Measurements from ENCODE around the gene TANK. TPM values are rescaled to one million over a fixed set of nuclear protein-coding genes. Genes with fewer than 3 reads are reported as not detected.

Gene TANK
- total and polyA plus RNA-seq, 4 donors: 35.2 to 144 (median 61.0) TPM

GRCh38 chr2:161161074-161161706, 962 bp downstream of the TANK start:
- 9% methylated on average over 13 of the region's 13 CpGs for WGBS, 2 donors

GRCh38 chr2:161163440-161163839, 3.2 kb downstream of the TANK start:
- TF ChIP-seq CTCF (IDR thresholded peaks at IDR 0.05; ENCODE audit: control extremely low read depth, extremely low read depth): no peak
- no peak for ATAC-seq (ENCODE audit: insufficient read depth, low FRiP score)
- no peaks in the 10 kb centered on the region for H3K9me3 ChIP-seq (ENCODE audit: control insufficient read depth in 4 of 4, insufficient read depth in 3 of 4, low read length in 3 of 4)
- peaks cover 5 to 16% (median 12%) of the 10 kb centered on the region in 4 donors for H3K36me3 ChIP-seq (ENCODE audit: control insufficient read depth in 4 of 4, insufficient read depth in 4 of 4, low read length in 4 of 4)
- no peak overlapping the region for H3K27ac ChIP-seq (ENCODE audit: low read depth in 1 of 2, low read length in 1 of 2)
- peaks cover 0 to 14% (median 9%) of the 10 kb centered on the region in 5 donors for H3K4me1 ChIP-seq (ENCODE audit: control insufficient read depth in 5 of 5, insufficient read depth in 5 of 5, low read length in 5 of 5)
- no peak overlapping the region for H3K4me3 ChIP-seq
- no peaks in the 10 kb centered on the region for H3K27me3 ChIP-seq (ENCODE audit: control insufficient read depth in 3 of 3, insufficient read depth in 3 of 3, low read length in 2 of 3)
- H3K9ac ChIP-seq (ENCODE audit: insufficient read depth in 1 of 2, low read length in 2 of 2): no peak overlapping the region
- 68 to 81% methylated on average over 2 of the region's 2 CpGs for WGBS, 2 donors
- DNase-seq: no peak

More at GRCh38 chr2:161161074-161161706, 962 bp downstream of the TANK start:
- H3K27ac ChIP-seq (ENCODE audit: low read depth in 1 of 2, low read length in 1 of 2): peak overlapping the region; percentile 98
- DNase-seq (peak in 1 of 3 donors; percentile 24), ATAC-seq (ENCODE audit: insufficient read depth, low FRiP score) (no peak)
- peak overlapping the region; percentile 94 to 98 for H3K9ac ChIP-seq (ENCODE audit: insufficient read depth in 1 of 2, low read length in 2 of 2)
- H3K4me3 ChIP-seq: peak overlapping the region; percentile 94
- no peaks in the 10 kb centered on the region for H3K27me3 ChIP-seq (ENCODE audit: control insufficient read depth in 3 of 3, insufficient read depth in 3 of 3, low read length in 2 of 3)
- H3K4me1 ChIP-seq (ENCODE audit: control insufficient read depth in 5 of 5, insufficient read depth in 5 of 5, low read length in 5 of 5): peaks cover 0 to 14% (median 9%) of the 10 kb centered on the region in 5 donors
- no peaks in the 10 kb centered on the region for H3K9me3 ChIP-seq (ENCODE audit: control insufficient read depth in 4 of 4, insufficient read depth in 3 of 4, low read length in 3 of 4)
- TF ChIP-seq CTCF (IDR thresholded peaks at IDR 0.05; ENCODE audit: control extremely low read depth, extremely low read depth): no peak
- H3K36me3 ChIP-seq (ENCODE audit: control insufficient read depth in 4 of 4, insufficient read depth in 4 of 4, low read length in 4 of 4): peaks cover 1 to 13% (median 10%) of the 10 kb centered on the region in 4 donors

GRCh38 chr2:161164161-161164560, 3.9 kb downstream of the TANK start:
- Histone ChIP-seq H3K27ac (ENCODE audit: low read depth in 1 of 2, low read length in 1 of 2) (no peak overlapping the region), H3K9ac (ENCODE audit: insufficient read depth in 1 of 2, low read length in 2 of 2) (no peak overlapping the region)
- WGBS, 2 donors: 73 to 77% methylated on average over 6 of the region's 6 CpGs

More at GRCh38 chr2:161164161-161164560, 3.9 kb downstream of the TANK start:
- Histone ChIP-seq H3K4me1 (ENCODE audit: control insufficient read depth in 5 of 5, insufficient read depth in 5 of 5, low read length in 5 of 5) (peaks cover 0 to 14% (median 9%) of the 10 kb centered on the region in 5 donors), H3K27me3 (ENCODE audit: control insufficient read depth in 3 of 3, insufficient read depth in 3 of 3, low read length in 2 of 3) (no peaks in the 10 kb centered on the region), H3K36me3 (ENCODE audit: control insufficient read depth in 4 of 4, insufficient read depth in 4 of 4, low read length in 4 of 4) (peaks cover 5 to 16% (median 12%) of the 10 kb centered on the region in 4 donors), H3K9me3 (ENCODE audit: control insufficient read depth in 4 of 4, insufficient read depth in 3 of 4, low read length in 3 of 4) (no peaks in the 10 kb centered on the region), H3K4me3 (no peak overlapping the region)
- no peak for DNase-seq
- no peak for TF ChIP-seq CTCF (IDR thresholded peaks at IDR 0.05; ENCODE audit: control extremely low read depth, extremely low read depth)
- ATAC-seq (ENCODE audit: insufficient read depth, low FRiP score): no peak
